Stimulated activated CD4-positive, alpha-beta T cell treated with anti-CD3 and anti-CD28 coated beads, Interleukin-2, amount 100 ng/mL, for 4 hours (primary cell): Measurements from ENCODE around the gene WASL.
"Not testable (repeated sequence)": the region's sequence is repeated elsewhere in the genome, so short reads cannot be mapped to it uniquely, and the experiment has no call there.

Source experiments
- DNase-seq: peaks from one replicate; pipeline ENCODE4 v3.0.0-alpha.2; 2020; ENCODE audit warnings: low read depth

Gene WASL

DNA sequence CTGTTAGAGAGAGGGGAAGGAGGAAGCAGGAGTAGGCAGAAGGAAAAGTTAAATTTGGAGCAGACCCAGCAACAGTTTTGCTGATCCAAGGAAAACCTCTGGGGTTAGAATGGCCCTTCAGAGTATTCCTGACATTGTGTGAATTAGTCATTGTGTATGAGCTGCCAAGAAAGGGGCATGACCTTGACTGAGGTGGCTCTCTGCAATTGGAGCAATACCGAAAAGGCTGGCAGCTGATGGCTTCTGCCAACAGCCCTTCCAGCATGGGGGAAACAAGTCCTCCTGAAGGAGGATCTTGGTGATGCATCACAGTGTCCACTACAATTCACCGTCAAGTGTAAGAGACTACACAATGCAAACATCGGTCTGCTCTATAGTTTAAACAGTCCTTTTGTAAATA is 20.6 kb upstream of the WASL start:
- no peak for DNase-seq

DNA sequence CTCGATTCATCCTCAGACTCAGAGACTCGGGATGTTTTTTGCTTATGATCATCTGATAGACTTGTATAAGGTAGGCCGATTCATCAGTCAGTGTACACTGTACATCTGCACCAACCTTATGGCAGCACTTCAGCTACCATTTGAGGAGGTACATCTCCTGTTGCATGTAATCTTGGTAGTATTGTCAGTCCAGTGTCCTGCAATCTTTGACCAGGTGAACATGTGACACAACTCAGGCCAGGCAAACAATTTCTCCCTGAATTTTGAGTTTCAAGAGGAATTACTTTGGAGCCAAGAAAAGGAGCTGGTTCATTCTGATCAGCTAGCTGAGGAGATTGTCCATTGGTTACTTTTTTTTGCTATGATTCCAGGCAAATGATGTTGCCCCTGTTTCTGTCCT is 19.7 kb upstream of the WASL start:
- no peak for DNase-seq

DNA sequence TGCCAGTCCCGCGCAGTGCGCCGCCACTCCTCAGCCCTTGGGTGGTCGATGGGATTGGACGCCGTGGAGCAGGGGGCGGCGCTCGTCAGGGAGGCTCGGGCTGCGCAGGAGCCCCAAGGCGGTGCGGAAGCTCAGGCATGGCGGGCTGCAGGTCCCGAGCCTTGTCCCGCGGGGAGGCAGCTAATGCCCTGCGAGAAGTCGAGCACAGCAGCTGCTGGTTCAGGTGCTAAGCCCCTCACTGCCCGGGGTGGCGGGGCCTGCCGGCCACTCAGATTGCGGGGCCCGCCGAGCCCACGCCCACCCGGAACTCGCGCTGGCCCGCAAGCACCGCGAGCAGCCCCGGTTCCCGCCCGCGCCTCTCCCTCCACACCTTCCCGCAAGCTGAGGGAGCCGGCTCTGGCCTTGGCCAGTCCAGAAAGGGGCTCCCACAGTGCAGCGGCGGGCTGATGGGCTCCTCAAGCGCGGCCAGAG is 14.4 kb upstream of the WASL start:
- no peak for DNase-seq

DNA sequence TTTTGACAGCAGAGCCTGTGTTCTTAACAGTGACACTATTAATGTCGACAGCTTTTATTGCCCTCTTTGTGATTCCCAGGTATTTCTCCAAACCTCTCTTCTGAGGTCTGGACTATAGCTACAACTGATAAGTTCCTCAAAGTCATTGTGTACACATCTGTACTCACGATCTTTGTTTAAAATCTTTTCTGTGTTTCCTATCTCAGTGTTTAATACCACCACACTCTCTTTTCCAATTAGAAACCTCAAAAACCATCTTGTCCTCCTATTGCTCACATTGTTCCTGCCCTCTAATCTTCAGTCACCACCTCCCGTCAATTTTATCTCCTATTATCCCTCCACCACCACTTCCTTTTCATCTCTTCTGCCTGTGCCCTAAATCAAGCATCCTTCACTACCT is 12.9 kb upstream of the WASL start:
- no peak for DNase-seq

DNA sequence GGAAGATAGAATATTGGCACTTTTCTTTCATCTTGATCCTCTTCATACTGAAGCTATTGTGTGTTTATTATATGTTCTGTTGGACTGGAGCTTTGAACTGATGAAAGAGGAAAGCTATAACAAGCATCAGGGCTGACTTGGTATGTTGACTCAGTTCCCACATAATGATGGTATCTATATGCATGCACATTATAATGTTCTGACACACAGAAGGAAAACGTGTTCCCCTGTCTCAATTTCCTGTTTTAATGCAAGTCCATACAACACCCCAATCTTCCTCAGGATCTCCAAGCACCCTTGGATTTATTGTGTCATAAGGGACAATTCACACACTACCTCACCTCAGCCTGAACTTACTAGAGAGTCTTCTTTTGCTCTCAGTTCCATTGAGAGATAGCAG is 8.3 kb upstream of the WASL start:
- no peak for DNase-seq

DNA sequence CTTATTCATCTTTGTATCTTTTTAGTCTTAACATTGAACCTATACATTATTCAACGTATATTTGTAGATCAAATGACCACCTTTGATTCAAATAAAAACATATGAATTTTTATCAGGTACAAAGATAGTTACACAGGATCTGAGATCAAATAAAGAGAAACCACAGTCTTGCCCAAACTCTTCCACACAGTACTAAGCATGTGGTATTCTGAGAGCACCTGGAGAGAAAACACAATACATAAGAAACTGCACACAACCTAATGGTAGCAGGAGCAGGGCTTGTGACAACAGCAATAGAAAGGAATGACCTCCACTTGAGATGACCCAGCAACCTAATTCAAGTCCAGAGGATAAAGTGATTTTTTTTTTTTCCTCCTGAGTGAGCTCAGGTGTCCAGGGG is 6.5 kb upstream of the WASL start:
- no peak for DNase-seq

DNA sequence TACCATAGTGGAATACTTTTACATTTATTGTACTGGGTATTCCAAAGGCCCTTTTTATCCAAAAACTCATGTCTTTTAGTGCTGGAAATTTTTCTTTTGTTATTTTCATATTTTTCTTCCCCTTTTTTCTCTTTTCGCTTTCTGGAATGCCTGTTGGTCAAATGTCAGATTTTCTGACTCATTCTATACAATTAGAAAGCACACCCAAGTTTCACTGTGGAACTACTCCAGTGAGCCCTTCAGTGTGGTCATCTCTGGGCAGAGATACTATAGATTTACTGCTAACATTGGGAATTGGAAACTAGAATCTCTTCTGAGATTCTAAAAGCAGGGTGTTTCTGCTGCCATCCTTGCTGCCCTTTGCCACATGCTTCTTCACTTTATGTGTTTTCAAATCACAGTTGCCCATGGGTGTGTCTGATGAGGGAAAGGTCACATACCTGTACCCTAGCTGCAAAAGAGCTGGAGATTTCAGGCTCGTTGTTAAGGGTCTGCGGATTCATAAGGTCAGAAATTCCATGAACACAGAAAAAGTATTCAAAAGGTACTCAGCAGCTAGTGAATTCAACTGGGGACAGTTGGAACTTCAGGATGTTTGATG is 5.6 kb upstream of the WASL start:
- DNase-seq = no peak

DNA sequence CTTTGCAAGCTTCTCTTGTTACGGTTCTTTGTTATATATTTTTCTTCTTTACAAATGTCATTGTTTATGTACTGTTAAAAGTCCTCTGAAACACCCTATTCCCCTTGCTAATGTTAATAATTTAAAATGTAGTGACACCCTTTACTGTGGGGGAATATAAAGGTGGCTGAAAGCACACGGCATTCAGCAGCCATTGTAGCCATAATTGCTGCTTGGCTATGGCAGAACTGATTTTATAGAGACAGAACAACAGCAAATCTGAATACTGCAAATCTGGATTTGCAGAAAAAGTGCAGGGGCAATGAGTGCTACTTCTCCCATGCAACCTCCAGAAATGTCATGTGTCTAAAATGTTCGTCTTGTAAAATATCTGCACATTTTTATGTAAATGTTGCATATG is 3.7 kb upstream of the WASL start:
- no peak for DNase-seq

DNA sequence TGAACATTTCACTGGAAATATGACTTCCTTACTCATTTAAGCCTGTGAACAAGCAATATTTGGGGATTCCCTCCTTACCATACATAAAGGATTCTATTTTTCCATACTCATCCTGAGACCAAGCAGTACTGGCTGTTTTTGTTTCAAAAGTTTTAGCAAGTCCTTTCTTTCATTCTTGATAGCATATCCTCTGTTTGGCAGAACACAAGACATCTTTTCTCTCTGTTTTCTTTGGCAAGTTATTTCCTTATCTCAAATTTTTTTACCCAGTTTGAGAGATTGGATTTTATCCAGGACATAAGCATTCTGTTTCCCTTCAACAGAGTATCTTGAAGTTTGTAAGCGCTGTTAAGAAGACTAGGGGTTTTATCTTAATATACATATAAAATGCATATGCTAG is 3.0 kb upstream of the WASL start:
- no peak for DNase-seq

DNA sequence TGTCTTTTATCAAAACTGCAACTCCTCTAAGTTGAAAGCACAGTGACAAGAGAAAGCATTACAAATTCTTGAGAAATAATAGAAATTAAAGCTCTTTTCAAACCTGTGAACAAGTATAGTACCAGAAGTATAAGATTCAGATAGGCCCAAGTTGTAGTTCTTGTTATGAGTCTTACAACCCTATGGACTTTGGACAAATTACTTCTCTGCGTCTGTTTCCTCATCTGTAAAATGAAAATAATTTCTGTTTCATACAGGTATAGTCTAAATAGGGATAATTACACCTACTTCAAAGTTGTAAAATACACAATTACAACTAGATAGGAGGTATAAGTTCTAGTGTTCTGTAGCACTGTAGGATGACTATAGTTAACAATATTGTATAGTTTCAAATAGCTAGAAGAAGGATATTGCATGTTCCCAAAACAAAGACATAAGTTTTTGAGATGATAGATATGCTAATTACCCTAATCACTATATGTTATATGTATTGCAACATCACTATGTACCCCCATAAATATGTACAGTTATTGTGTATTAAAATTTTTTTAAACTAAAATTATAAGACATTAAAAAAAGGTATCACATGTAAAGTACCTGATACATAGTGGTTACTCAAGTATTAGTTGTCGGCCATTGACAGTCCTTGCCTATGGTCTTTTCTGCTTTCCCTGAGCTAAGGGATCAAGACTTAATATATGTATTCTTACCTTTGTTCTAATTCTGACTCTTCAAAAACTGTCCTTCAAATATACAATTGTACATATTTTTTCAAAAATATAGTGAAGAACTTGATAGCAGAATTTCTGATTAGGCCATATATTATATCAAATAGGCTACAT is 1.8 kb upstream of the WASL start:
- no peak for DNase-seq

DNA sequence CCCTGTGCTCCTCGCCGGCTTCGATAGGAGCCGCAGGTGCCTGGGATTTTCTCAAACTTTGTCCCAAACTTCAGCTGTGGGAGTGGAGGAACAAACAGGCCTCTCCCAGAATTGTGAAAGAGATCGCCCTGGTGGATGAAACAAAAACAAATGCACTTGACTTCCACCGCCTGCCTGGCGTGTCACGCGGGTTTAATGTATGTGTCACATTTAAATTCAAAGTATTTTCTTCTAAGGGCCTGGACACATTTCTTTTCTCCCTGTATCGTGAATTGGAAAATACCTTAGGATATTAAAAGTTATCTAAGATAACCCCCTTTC is 694 bp upstream of the WASL start:
- DNase-seq = no peak

DNA sequence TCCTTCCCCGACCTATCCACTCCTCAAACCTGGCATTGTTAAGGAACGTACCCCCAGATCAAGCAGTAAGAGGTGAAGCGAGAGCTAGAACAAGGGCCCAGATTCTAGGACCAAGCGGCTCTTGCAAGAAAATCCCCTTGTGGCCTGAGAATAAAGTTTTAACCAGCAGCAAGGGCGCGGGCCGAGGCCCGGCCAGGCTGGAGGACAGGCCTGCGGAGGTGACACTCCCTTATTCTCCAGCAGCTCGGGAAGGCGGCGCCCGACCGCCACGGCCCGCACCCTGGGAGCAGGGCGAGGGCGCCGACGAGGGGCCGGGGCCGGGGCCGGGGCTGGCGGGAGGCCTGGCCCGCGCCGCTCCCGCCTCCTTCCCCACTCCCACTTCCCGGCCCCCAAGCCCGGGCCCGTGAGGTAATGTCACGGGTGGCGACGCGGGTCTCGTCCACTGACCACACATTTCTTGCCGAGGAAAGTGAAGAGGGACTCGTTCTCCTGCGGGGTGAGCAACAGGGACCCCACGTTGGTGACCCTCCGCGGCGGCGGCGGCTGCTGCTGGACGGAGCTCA is 551 bp downstream of the WASL start:
- no peak for DNase-seq

DNA sequence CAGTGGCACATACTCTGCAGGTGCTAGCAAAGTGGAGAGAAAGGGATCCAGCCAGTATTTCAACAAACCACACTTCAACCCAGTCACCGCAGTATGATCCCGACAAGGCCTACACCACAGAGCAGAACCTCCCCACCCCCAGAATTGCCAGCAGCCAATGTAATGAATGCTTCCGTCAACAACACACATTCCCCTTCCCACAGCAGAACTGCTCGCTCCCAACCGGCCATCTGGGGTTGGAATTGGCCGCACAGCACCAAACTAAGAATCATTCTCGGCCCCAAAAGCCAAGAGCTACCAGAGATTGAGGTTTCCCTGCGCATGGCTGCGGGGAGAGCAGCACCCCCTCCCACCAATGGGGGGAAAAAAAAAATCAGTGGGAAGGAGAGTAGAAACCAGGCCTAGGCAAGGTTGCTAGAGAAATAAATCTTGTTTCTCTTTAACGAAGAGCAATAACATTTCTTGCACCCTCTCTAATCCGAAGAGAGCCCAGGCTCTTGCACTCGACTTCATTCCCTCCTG is 1.1 kb downstream of the WASL start:
- DNase-seq = peak; percentile 3

DNA sequence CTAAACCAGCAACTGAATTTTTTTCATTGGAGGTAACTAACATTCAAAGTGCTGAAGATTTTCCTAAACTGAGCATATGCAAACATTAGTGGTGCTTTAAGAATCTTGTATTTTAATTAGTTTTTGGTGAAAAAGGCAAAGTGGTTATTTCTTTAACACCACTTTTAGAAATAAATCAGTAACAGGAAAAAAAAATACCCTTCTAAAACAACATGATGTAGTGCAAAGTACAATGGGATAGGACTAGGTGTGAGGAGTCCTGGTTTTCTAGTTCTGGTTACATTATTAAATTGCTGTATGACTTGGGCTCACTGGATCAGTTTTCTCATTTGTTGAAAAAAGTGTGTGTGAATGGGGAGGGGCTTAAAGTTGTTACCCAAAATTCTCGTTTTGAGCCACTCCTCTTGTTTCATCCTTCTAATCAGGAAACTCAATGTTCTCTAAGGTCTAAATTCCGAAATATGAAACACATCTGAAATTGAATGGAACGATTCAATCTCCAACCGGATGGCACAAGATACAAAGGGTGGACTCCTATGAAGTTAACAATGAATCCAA is 1.8 kb downstream of the WASL start:
- no peak for DNase-seq

DNA sequence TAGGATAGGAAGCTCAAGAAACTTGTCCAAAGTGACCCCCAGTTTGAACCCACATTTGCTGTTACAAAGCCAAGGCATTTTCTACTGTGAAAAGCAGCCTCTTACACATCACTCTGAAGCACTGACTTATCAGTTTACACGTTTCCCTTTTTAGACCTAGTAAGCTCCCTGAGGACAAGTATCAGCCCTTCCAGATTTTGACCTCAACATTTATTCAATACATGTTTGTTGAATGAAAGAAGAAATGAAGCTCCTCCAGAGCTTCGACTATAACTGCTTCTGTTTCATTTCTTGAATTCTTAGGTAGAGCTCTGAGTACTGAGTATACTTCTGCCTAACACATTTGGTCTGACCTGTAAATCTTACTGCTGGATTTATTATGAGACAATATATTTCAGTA is 2.7 kb downstream of the WASL start:
- no peak for DNase-seq

DNA sequence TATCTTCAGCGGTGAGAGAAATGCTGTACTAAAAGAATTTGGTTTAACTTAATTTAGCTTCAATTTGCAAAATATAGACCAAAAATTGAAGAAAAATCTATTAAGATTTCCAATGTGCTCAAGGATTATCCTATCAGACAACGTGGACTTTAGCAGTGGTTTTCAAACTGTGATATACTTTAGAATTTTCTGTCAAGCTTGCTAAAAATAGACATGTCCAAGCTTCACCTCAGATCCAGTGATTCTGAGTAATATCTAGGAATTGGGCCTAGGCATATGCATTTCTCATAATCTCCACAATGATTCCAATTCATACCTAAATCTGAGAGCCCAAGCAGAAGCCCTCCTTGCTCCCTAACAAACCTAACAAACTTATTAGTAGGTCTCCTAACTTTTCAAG is 3.4 kb downstream of the WASL start:
- DNase-seq = no peak

DNA sequence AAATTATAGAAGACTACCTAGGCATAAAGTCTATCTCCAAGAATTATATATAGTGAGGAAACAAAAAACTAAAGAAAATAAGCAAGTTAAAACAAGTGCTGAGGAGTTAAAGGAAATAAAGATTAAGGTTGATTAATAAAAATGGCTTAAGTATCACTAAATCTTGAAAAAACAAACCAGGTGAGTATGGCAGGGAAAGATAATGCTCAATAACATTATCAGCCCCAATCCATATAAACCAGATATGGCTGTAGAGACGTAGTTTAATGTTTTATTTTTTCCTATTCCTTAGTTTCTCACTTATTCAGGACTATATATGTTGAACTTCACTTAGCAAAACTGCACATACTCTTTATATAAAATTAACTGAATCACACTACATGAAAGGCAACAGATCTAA is 4.4 kb downstream of the WASL start:
- DNase-seq = no peak

DNA sequence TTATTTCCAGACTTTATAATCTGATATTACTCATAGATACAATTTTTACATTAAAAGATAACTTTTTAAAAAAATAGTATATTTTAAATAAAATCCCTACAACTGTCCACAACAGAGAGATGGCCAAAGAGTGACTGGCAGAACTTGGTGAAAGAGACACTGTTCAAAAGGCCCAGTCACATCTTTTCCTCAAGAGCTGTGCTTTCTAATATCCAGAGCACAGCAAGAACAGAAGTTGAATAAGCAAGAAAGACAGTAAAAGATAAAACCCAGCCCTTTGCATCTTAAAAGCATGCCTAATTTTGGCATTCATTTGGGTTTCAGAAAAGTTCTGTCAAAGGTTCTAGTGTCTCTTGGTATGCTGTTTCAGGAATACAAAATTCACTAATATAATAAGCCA is 6.9 kb downstream of the WASL start:
- no peak for DNase-seq

DNA sequence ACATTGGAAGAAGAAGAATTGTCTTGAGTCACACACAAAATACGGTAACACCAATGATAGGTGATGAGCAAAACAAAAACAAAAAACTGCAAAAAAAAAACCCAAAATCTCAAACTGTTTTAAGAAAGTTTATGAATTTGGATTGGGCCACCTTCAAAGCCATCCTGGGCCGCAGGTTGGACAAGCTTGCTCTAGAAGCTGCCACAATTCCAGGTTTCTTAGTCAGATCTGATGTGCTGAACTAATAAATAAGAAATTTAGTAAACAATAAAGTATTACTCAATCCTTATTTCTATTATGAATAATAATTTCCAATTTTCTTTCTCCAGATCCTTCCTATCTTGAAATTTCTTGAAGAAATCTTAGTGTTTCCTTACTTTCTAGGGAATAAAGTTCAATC is 10.0 kb downstream of the WASL start:
- DNase-seq = no peak

DNA sequence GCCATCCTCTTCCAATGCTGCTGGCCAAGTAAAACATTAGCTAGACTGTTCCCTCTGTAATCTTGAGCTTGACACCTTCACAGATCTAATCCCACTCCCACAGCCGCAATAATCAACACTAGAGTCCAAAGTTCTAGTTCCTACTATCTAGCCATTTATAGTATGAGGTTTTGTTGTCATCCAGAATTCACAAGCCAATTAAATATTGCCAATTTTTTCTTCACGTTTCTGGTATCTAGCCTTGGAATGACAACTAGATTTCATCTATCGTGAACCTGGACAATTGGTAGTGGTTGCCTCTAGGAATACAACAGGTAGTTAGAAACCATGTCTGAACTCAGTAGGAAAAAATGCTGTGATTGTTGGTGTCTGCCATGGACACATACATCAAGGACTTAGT is 10.4 kb downstream of the WASL start:
- no peak for DNase-seq

DNA sequence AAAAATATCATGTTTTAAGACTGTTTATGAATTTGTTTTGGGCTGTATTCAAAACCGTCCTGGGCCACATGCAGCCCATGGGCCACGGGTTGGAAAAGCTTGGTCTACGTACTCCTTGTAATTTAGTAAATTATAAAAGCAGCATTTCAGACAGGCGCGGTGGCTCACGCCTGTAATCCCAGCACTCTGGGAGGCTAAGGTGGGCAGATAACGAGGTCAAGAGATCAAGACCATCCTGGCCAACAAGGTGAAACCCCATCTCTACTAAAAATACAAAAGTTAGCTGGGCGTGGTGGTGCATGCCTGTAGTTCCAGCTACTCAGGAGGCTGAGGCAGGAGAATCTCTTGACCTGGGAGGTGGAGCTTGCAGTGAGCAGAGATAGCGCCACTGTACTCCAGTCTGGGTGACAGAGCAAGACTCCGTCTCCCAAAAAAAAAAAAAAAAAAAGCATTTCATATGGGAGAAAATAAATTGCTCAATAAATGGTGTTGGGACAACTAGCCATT is 11.6 kb downstream of the WASL start:
- DNase-seq = not testable (repeated sequence)

DNA sequence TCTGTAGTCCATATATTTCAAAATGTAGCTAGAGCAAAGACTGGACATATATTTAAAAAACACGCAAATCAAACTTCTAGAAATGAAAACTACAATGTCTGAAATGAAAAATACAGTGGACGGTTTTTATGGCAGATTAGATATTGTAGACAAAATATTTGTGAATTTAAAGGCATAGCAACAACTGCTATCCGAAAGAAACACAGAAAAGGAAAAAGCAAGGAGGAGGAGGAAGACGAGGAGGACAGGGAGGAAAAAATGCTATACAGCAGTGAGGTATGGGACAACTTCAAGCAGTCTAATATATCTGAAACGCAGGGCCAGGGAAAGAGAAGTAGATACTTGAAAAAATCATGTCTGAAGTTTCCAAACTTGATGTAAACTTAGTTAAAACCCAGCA is 13.3 kb downstream of the WASL start:
- no peak for DNase-seq

DNA sequence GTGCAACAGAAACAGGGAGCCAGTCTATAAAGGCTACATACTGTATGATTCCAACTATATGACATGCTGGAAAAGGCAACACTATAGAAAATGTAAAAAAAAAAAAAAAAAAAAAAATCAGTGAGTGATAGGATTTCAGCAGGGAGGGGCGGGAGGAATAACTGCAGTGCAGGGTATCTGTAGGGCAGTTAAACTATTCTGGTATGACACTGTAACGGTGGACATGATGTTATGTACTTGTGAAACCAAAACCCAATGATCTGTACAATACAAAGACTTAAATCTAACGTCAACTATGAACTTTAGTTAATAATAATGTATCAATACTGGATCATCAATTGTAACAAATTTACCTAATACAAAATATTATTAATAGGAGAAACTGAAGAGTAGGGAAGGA is 14.3 kb downstream of the WASL start:
- no peak for DNase-seq
